Activated CD4-positive, alpha-beta T cell treated with anti-CD3 and anti-CD28 coated beads, Interleukin-2, amount 10 ng/mL, durations not matched to agents 7 days and 5 days (primary cell): ENCODE measurements around the gene FAM135A. TPM values are rescaled to one million over a fixed set of nuclear protein-coding genes. Genes with fewer than 3 reads are reported as not detected.
"Not testable (repeated sequence)": the region's sequence is repeated elsewhere in the genome, so short reads cannot be mapped to it uniquely, and the experiment has no call there.

Experiments used
- CTCF ChIA-PET: fragments of 350-600 bp; sonication (Branson Sonifier 250); formaldehyde crosslinking; loops from one replicate; lab custom pipeline; 2021; ENCODE audit warnings: antibody characterized with exemption; lab: Charles Lee
- POLR2A ChIA-PET: fragments of 350-600 bp; sonication (Branson Sonifier 250); formaldehyde crosslinking; loops from one replicate; lab custom pipeline; 2021; ENCODE audit warnings: antibody characterized with exemption; lab: Charles Lee
- DNase-seq: peaks from one replicate; pipeline ENCODE4 v3.0.0-alpha.2; 2020
- H3K27ac Mint-ChIP-seq: one replicate; pipeline ENCODE4 v1.8.0; 2021; ENCODE audit warnings: mild to moderate bottlenecking, moderate library complexity, mixed read lengths
- H3K27me3 Mint-ChIP-seq: one replicate; pipeline ENCODE4 v1.8.0; 2021; ENCODE audit warnings: mixed read lengths
- H3K36me3 Mint-ChIP-seq: one replicate; pipeline ENCODE4 v1.8.0; 2021; ENCODE audit warnings: low read depth, mixed read lengths
- H3K4me1 Mint-ChIP-seq: one replicate; pipeline ENCODE4 v1.8.0; 2021; ENCODE audit warnings: mixed read lengths
- H3K4me3 Mint-ChIP-seq: one replicate; pipeline ENCODE4 v1.8.0; 2021; ENCODE audit warnings: mild to moderate bottlenecking, moderate library complexity, mixed read lengths
- H3K9me3 Mint-ChIP-seq: one replicate; pipeline ENCODE4 v1.8.0; 2021; ENCODE audit warnings: mixed read lengths
- total RNA-seq, 2 experiments: library from RNA; stranded (reverse); gene quantifications; one replicate each; pipeline ENCODE4 v1.2.3, GENCODE V29; 2021

FAM135A gene
- total RNA-seq, 2 experiments from 2014 or later: 5.4 to 6.7 TPM

DNA sequence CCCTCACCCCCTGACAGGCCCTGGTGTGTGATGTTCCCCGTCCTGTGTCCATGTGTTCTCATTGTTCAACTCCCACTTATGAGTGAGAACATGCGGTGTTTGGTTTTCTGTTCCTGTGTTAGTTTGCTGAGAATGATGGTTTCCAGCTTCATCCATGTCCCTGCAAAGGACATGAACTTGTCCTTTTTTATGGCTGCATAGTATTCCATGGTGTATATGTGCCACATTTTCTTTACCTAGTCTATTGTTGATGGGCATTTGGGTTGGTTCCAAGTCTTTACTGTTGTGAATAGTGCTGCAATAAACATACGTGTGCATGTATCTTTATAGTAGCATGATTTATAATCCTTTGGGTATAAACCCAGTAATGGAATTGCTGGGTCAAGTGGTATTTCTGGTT lies 82.5 kb downstream of the FAM135A start:
- H3K36me3 Mint-ChIP-seq, CTCF ChIA-PET, H3K27ac Mint-ChIP-seq, H3K27me3 Mint-ChIP-seq, H3K4me3 Mint-ChIP-seq, H3K4me1 Mint-ChIP-seq, DNase-seq, H3K9me3 Mint-ChIP-seq, POLR2A ChIA-PET: not testable (repeated sequence)

DNA sequence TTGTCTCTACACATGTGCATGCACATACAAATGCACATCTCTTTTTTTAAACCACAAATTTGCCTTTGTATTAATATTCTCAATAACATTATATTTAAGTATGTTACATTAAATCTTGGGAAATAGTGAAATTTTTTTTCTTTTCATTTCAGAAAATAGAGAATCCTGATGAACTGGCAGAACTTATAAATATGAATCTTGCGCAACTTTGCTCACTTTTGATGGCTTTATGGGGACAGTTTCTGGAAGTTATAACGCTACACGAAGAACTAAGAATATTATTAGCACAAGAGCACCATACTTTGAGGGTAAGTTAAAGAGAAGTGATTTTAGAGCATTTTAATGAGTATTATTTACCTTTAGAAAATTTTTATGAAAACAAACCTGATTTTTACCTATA lies 89.2 kb downstream of the FAM135A start:
- no peak for DNase-seq
- ChIA-PET CTCF (no interaction called here), POLR2A (no interaction called here)
- Mint-ChIP-seq H3K9me3 (peaks cover 20% of the 10 kb centered on the region), H3K4me1 (no peaks in the 10 kb centered on the region), H3K4me3 (no peak overlapping the region), H3K36me3 (peaks cover 23% of the 10 kb centered on the region), H3K27ac (no peak overlapping the region), H3K27me3 (no peaks in the 10 kb centered on the region)

DNA sequence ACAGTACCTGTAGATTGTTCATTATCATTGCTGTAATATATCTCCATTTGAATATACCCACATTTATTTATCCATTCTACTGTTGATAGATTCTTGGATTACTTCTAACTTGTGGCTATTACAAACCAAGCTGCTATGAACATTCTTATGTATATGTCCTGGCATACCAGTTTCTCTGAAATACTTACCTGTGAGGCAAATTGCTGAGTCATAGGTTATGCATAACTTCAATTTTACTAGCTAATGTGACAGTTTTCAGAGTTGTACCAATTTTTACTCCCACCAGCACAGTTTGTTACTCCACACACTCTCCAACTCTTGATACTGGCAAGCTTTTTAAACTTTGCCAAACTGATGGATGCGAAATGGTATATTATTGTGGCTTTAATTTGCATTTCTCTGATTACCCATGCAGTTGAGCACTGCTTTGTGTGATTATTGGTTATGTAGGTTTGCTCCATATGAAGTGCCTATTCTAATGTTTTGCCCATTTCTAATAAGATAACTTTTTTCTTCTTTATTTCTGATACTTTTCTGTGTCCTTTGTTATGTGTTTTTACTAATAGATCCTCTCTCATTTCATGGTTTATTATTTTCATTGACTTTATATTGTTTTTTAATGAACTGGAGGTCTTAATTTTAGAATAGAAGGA lies 90.6 kb downstream of the FAM135A start:
- H3K4me1 Mint-ChIP-seq: no peaks in the 10 kb centered on the region
- POLR2A ChIA-PET: no interaction called here
- no peak overlapping the region for H3K27ac Mint-ChIP-seq
- H3K9me3 Mint-ChIP-seq: peaks cover 16% of the 10 kb centered on the region
- H3K27me3 Mint-ChIP-seq: no peaks in the 10 kb centered on the region
- DNase-seq: no peak
- CTCF ChIA-PET: interaction anchor here (0.7 kb wide), 1 partner anchor 295 kb away, joined by 3 read pairs; no protein-coding TSS in a partner anchor
- H3K36me3 Mint-ChIP-seq: peaks cover 23% of the 10 kb centered on the region
- H3K4me3 Mint-ChIP-seq: no peak overlapping the region

DNA sequence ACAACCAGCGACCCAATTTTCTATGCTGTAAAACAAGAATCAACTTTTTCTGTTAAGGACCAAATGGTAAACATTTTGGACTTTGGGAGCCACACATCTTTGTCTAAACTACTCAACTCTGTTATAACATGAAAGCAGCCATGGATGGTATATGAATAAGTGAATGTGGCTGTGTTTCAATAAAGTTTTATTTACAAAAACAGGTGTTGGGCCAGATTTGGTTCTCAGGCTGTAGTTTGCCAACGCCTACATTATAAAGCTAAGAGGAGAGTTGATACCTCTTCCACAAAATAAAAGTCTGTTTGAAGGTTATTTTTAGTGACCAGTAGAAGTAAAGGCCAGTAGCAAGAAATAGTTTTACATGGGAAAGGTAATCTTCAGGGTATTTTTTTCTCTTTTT lies 93.0 kb downstream of the FAM135A start:
- Mint-ChIP-seq H3K9me3 (peaks cover 12% of the 10 kb centered on the region), H3K27ac (no peak overlapping the region), H3K4me3 (no peak overlapping the region), H3K27me3 (no peaks in the 10 kb centered on the region), H3K4me1 (no peaks in the 10 kb centered on the region), H3K36me3 (peaks cover 23% of the 10 kb centered on the region)
- DNase-seq: no peak
- ChIA-PET POLR2A (no interaction called here), CTCF (no interaction called here)

DNA sequence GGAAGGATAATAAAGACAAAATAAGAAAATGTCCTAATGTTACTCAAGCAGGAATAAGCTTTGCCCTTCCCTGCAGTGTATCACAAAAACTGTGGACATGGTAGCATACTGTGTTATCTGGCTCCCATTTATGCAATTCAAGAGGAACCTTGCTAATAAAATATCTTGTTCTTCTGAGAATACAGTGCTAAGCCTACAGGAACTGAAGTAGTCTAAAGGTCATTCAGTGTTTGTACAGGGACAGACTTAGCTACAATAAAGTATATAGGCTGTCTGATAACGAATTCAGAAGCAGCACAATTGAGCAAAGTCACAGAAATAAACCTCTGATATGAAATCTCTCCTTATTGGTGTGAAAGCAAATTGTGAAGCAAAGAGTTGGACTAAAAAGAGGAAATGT lies 93.9 kb downstream of the FAM135A start:
- H3K4me1 Mint-ChIP-seq: no peaks in the 10 kb centered on the region
- H3K36me3 Mint-ChIP-seq: peaks cover 23% of the 10 kb centered on the region
- no peak overlapping the region for H3K4me3 Mint-ChIP-seq
- ChIA-PET CTCF (interaction anchor here (0.5 kb wide), 1 partner anchor 48 kb away, joined by 3 read pairs; no protein-coding TSS in a partner anchor), POLR2A (no interaction called here)
- no peak for DNase-seq
- no peak overlapping the region for H3K27ac Mint-ChIP-seq
- no peaks in the 10 kb centered on the region for H3K27me3 Mint-ChIP-seq
- peaks cover 12% of the 10 kb centered on the region for H3K9me3 Mint-ChIP-seq

DNA sequence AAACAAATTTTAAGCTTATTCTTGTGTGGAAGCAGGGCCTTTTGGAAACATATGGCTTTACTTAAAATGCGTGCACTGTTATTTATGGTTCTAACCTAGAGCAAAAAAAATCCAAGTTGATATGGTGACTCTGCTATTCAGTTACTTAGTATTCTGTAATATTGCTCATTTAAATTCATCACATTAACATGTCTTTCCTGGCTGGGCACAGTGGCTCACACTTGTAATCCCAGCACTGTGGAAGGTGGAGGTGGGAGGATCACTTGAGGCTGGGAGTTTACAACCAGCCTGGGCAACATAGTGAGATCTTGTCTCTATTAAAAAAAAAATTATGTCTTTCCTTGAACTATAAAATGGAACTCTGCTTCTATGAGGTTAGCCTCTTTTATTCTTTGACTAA lies 95.6 kb downstream of the FAM135A start:
- H3K27ac Mint-ChIP-seq: no peak overlapping the region
- no peaks in the 10 kb centered on the region for H3K4me1 Mint-ChIP-seq
- POLR2A ChIA-PET: no interaction called here
- peaks cover 6% of the 10 kb centered on the region for H3K9me3 Mint-ChIP-seq
- no peaks in the 10 kb centered on the region for H3K27me3 Mint-ChIP-seq
- CTCF ChIA-PET: no interaction called here
- H3K4me3 Mint-ChIP-seq: no peak overlapping the region
- no peak for DNase-seq
- H3K36me3 Mint-ChIP-seq: peaks cover 11% of the 10 kb centered on the region

DNA sequence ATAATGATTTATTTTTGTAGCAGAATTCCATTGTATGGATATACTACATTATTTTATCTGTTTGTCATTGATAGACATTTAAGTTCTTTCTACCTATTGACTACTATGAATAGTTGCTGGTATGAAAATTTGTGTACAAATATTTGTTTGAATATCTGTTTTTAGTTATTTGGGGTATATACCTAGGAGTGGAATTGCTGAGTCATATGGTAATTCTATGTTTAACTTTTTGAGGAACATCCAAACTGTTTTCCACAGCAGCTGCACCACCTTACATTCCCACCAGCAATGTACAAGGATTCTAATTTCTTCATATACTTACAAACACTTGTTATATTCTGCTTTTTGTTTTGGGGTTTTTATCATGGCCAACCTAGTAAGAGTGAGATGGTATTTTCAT lies 97.3 kb downstream of the FAM135A start:
- peaks cover 1% of the 10 kb centered on the region for H3K36me3 Mint-ChIP-seq
- no peak overlapping the region for H3K4me3 Mint-ChIP-seq
- no peak overlapping the region for H3K27ac Mint-ChIP-seq
- no peaks in the 10 kb centered on the region for H3K4me1 Mint-ChIP-seq
- no peaks in the 10 kb centered on the region for H3K27me3 Mint-ChIP-seq
- no peaks in the 10 kb centered on the region for H3K9me3 Mint-ChIP-seq
- ChIA-PET POLR2A (no interaction called here), CTCF (no interaction called here)
- DNase-seq: no peak

DNA sequence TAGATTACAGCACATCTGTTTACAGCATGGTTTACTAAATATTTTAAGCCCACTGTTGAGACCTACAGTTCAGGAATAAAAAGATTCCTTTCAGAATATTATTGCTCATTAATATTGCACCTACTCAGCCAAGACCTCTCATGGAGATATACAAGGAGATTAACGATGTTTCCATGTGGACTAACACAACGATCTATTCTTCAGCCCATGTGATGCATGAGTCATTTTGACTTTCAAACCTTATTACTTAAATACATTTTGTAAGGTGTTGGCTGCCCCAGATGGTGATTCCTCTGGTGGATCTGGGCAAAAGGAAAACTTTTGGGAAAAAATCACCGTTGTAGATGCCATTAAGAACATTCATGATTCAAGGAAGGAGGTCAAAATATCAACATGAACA lies 105.4 kb downstream of the FAM135A start:
- POLR2A ChIA-PET: no interaction called here
- DNase-seq: no peak
- Mint-ChIP-seq H3K27me3 (no peaks in the 10 kb centered on the region), H3K4me3 (no peak overlapping the region), H3K9me3 (no peaks in the 10 kb centered on the region), H3K27ac (no peak overlapping the region), H3K4me1 (peaks cover 11% of the 10 kb centered on the region), H3K36me3 (no peaks in the 10 kb centered on the region)
- CTCF ChIA-PET: no interaction called here

DNA sequence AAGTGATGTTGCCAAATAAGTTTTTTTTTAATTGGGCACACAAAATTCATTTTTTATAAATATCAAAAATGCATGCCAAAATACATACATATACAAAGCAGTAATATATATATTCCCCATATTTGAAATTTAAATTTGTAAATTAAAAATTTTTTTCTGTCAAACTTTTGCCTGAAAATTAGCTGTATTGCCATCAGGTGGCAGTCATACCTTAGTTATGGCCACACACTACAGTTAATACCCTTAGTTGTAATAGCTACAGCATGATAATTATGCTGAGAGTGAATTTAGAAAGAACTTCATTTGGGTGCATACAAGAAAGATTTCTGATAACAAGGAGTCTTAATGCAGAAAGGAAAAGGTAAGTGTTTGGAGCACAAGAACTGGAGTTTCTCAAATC lies 107.3 kb downstream of the FAM135A start:
- no peak overlapping the region for H3K4me3 Mint-ChIP-seq
- no peaks in the 10 kb centered on the region for H3K9me3 Mint-ChIP-seq
- CTCF ChIA-PET: interaction anchor here (0.6 to 1.8 kb wide), 8 partner anchors 46 to 435 kb away, joined by 3 to 8 read pairs (median 4); partner anchors contain the start of gene SDHAF4
- no peak overlapping the region for H3K27ac Mint-ChIP-seq
- POLR2A ChIA-PET: no interaction called here
- H3K36me3 Mint-ChIP-seq: no peaks in the 10 kb centered on the region
- no peaks in the 10 kb centered on the region for H3K27me3 Mint-ChIP-seq
- H3K4me1 Mint-ChIP-seq: peaks cover 11% of the 10 kb centered on the region
- DNase-seq: peak; percentile 32

DNA sequence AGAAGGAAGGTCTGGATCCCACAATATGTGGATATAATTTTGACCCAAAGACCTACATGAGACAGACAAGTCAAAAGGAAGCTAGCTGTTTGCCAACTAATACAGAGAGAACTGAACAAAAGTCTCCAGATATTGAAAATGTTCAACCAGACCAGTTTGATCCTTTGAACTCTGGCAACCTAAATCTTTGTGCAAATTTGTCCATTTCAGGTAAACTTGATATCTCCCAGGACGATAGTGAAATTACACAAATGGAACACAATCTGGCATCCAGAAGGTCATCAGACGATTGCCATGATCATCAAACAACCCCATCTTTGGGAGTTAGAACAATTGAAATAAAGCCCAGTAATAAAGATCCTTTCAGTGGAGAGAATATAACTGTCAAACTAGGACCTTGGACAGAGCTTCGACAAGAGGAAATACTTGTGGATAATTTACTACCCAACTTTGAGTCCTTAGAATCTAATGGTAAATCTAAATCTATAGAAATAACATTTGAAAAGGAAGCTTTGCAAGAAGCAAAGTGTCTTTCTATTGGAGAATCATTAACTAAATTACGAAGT lies 111.5 kb downstream of the FAM135A start:
- no peak for DNase-seq
- Mint-ChIP-seq H3K27me3 (no peaks in the 10 kb centered on the region), H3K9me3 (no peaks in the 10 kb centered on the region), H3K27ac (no peak overlapping the region), H3K4me1 (no peaks in the 10 kb centered on the region), H3K4me3 (no peak overlapping the region), H3K36me3 (no peaks in the 10 kb centered on the region)
- ChIA-PET CTCF (interaction anchor here (0.6 to 0.9 kb wide), 2 partner anchors 11 to 168 kb away, joined by 3 read pairs; no protein-coding TSS in a partner anchor), POLR2A (no interaction called here)

DNA sequence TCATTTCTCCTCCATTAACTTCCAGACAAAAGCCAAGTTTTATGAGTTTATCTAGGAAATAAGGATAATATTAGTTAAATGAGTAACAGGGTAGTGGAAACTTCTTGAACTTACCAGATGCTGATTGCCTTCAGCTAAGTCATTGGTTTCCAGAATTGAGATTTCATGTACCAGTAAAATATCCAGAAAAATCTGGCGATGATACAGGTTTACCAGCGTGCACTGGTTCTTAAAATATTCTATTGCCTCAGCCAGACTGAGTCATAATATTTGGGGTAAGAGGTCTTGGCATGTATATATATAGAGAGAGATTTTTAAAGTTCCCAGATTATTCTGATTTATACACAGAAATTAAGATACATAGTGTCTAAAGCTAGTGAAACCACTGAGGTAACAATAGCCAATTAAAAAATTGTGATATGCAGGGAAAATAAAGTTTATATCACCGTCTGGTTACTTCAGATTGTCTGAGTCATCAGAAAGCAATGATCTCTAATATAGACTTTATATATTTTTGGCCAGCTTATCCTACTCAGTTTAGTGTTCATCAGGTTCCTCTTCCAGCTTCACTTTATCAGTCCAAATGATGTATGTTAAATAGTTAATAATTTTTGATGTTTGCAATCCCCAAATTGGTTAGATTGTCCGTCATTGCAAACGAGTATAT lies 113.9 kb downstream of the FAM135A start:
- Mint-ChIP-seq H3K9me3 (no peaks in the 10 kb centered on the region), H3K4me1 (no peaks in the 10 kb centered on the region), H3K27ac (no peak overlapping the region), H3K4me3 (no peak overlapping the region), H3K36me3 (no peaks in the 10 kb centered on the region), H3K27me3 (no peaks in the 10 kb centered on the region)
- ChIA-PET POLR2A (no interaction called here), CTCF (no interaction called here)
- DNase-seq: no peak

DNA sequence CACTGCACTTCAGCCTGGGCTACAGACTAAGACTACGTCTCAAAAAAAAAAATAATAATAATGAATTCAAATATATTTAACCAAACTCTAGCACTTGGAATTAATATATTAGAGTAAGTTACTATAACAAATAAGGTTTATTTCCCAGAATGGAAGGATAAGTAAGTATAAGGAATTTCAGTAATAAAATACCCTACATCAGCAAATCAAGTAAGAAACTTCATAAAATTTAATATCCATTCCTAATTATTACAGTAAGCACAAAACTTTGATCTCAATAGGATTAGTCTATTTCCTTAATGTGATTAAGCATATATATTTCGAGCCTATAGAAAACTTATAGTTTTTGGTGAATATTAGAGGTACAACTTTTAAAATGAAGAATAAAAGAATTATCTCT lies 116.7 kb downstream of the FAM135A start:
- POLR2A ChIA-PET: no interaction called here
- H3K4me1 Mint-ChIP-seq: no peaks in the 10 kb centered on the region
- H3K9me3 Mint-ChIP-seq: no peaks in the 10 kb centered on the region
- no peak overlapping the region for H3K27ac Mint-ChIP-seq
- DNase-seq: no peak
- no peaks in the 10 kb centered on the region for H3K36me3 Mint-ChIP-seq
- H3K27me3 Mint-ChIP-seq: no peaks in the 10 kb centered on the region
- H3K4me3 Mint-ChIP-seq: no peak overlapping the region
- CTCF ChIA-PET: no interaction called here

DNA sequence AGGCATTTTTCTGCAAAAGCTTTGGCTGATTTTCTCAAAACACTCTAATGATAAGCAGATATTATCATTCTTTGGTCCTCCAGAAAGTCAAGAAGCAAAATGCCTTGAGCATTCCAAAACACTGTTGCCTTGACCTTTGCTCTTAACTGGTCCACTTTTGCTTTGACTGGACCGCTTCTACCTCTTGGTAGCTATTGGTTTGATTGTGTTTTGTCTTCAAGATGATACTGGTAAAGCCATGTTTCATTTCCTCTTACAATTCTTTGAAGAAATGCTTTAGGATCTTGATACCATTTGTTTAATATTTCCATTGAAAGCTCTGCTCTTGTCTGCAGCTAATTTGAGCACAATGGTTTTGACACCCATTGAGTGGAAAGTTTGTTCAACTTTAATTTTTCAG lies 117.8 kb downstream of the FAM135A start:
- Mint-ChIP-seq H3K36me3 (no peaks in the 10 kb centered on the region), H3K9me3 (no peaks in the 10 kb centered on the region), H3K27me3 (no peaks in the 10 kb centered on the region), H3K4me3 (no peak overlapping the region), H3K27ac (no peak overlapping the region), H3K4me1 (no peaks in the 10 kb centered on the region)
- POLR2A ChIA-PET: no interaction called here
- CTCF ChIA-PET: interaction anchor here (0.6 kb wide), 1 partner anchor 110 kb away, joined by 4 read pairs; no protein-coding TSS in a partner anchor
- no peak for DNase-seq
